GM12865 (cell line): Measurements from ENCODE around the gene RECQL5.
A peak's percentile ranks its signal among the peaks of the same experiment; 100 is the strongest.

Experiments
- DNase-seq: peaks from one replicate; pipeline ENCODE4 v3.0.0; 2010; ENCODE audit warnings: low read depth
- H3K4me3 ChIP-seq: 2 replicates; pipeline ENCODE4 v1.5.1; 2011; ENCODE audit warnings: mild to moderate bottlenecking, low read depth, low read length, control low read depth
- CTCF ChIP-seq: IDR thresholded peaks from 2 replicates; pipeline ENCODE4 v1.5.1; 2011; ENCODE audit warnings: low read length, control low read depth, low read depth, inconsistent platforms; ENCODE audit not compliant: insufficient read depth; ENCODE audit errors: missing control alignments

Gene RECQL5

GRCh38 chr17:75688209-75688825 lies 21.4 kb upstream of the RECQL5 start:
- no peak for TF ChIP-seq CTCF
- peak overlapping the region; percentile 8; the same call in 1 of the 2 replicates for H3K4me3 ChIP-seq
- DNase-seq = peak; percentile 67

GRCh38 chr17:75685499-75685898 lies 18.5 kb upstream of the RECQL5 start:
- TF ChIP-seq CTCF = no peak
- no peak for DNase-seq

GRCh38 chr17:75684924-75685323 lies 18.0 kb upstream of the RECQL5 start:
- H3K4me3 ChIP-seq = no peak overlapping the region
- no peak for TF ChIP-seq CTCF
- DNase-seq = no peak

More at GRCh38 chr17:75685499-75685898, 18.5 kb upstream of the RECQL5 start:
- H3K4me3 ChIP-seq = no peak overlapping the region

GRCh38 chr17:75684249-75684648 lies 17.3 kb upstream of the RECQL5 start:
- DNase-seq = no peak
- TF ChIP-seq CTCF = no peak
- no peak overlapping the region for H3K4me3 ChIP-seq

GRCh38 chr17:75683583-75683982 lies 16.6 kb upstream of the RECQL5 start:
- no peak for TF ChIP-seq CTCF
- DNase-seq = no peak
- no peak overlapping the region for H3K4me3 ChIP-seq

GRCh38 chr17:75681289-75681688 lies 14.3 kb upstream of the RECQL5 start:
- H3K4me3 ChIP-seq = no peak overlapping the region
- no peak for TF ChIP-seq CTCF
- no peak for DNase-seq

GRCh38 chr17:75680431-75680830 lies 13.5 kb upstream of the RECQL5 start:
- no peak for TF ChIP-seq CTCF
- H3K4me3 ChIP-seq = no peak overlapping the region
- no peak for DNase-seq
